Mesothelial cell of epicardium (in vitro differentiated cells): Measurements from ENCODE around the gene SART1. TPM values are rescaled to one million over a fixed set of nuclear protein-coding genes. Genes with fewer than 3 reads are reported as not detected.

ENCODE experiments used
- DNase-seq, 2 experiments: peaks; one replicate each; pipeline ENCODE4 v3.0.0; 2021; ENCODE audit warnings: low spot score in 2 of 2; ENCODE audit not compliant: unreplicated experiment in 2 of 2
- H3K27ac Mint-ChIP-seq: 2 replicates; pipeline ENCODE4 v1.8.0; 2021; ENCODE audit warnings: mixed read lengths
- H3K27me3 Mint-ChIP-seq: 2 replicates; pipeline ENCODE4 v1.8.0; 2021; ENCODE audit warnings: low read depth, mixed read lengths
- H3K36me3 Mint-ChIP-seq: 2 replicates; pipeline ENCODE4 v1.8.0; 2021; ENCODE audit warnings: mixed read lengths
- H3K4me1 Mint-ChIP-seq: 2 replicates; pipeline ENCODE4 v1.8.0; 2021; ENCODE audit warnings: mixed read lengths
- H3K4me3 Mint-ChIP-seq: 2 replicates; pipeline ENCODE4 v1.8.0; 2021; ENCODE audit warnings: mild to moderate bottlenecking, moderate library complexity, mixed read lengths
- H3K9me3 Mint-ChIP-seq: 2 replicates; pipeline ENCODE4 v1.8.0; 2021; ENCODE audit warnings: mixed read lengths
- total RNA-seq: library from RNA; stranded (reverse); gene quantifications from 3 replicates; pipeline ENCODE4 v1.2.1, GENCODE V29; 2021
- TF ChIP-seq, protein P1 (sequence below): fragments of 200-600 bp; sonication (generic); IDR thresholded peaks from one replicate; pipeline ENCODE4 v1.5.0; 2021; ENCODE audit warnings: antibody characterized with exemption; ENCODE audit not compliant: unreplicated experiment

The SART1 gene
- total RNA-seq, 1 donor from 2014 or later: 54.4 TPM

DNA sequence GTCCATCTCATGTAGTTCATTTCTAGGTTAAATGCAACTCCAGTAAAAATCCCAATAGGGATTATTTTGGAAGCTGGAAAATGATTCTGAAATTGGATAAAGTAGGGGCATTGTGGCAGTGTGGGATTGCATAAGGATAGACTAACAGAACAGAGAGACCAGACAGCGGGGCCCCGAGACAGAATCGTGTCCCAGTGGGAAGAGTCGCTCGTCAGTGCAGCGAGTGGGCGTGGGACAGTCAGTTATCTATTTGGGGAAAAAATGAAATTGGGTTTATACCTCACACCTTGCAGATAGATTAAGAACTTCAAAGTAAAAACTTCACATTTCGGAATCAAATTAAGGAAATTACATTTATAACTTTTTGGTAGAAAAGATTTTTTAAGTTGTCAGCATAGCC lies 10.6 kb downstream of the SART1 start:
- H3K4me3 Mint-ChIP-seq: no peak overlapping the region
- H3K27ac Mint-ChIP-seq: no peak overlapping the region
- H3K36me3 Mint-ChIP-seq: peaks cover 38% of the 10 kb centered on the region

DNA sequence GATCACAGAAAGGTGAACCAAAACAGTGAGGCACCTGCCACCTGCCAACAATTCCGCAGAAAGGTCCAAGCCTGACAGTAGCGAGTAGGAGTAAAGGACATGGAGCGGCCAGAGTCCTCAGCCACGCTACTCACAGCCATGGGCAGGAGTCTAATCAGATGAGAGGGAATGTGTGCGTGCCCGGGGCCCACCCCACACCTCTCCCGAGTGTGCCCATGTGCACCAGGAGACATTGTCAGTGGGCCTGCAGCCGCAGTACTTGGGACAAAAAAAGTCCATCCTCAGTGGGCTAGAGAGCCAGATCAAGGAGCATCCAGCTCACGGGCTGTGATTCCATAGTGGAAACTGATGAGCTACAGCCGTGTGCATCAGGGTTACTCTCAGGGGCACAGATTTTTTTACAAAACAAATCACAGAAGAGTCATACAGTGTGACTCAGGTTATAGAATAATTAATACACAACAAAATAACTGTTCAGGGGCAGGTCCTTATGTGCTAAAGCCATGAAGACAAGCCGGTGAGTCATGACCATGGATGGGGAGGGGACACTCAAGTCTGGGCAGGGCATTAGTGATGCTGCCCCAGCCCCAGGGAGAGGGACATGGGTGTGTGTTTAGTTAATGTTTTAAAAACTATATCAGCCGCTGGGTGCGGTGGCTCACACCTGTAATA lies 12.0 kb downstream of the SART1 start:
- TF ChIP-seq, protein P1, sequence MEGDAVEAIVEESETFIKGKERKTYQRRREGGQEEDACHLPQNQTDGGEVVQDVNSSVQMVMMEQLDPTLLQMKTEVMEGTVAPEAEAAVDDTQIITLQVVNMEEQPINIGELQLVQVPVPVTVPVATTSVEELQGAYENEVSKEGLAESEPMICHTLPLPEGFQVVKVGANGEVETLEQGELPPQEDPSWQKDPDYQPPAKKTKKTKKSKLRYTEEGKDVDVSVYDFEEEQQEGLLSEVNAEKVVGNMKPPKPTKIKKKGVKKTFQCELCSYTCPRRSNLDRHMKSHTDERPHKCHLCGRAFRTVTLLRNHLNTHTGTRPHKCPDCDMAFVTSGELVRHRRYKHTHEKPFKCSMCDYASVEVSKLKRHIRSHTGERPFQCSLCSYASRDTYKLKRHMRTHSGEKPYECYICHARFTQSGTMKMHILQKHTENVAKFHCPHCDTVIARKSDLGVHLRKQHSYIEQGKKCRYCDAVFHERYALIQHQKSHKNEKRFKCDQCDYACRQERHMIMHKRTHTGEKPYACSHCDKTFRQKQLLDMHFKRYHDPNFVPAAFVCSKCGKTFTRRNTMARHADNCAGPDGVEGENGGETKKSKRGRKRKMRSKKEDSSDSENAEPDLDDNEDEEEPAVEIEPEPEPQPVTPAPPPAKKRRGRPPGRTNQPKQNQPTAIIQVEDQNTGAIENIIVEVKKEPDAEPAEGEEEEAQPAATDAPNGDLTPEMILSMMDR: no peak
- Mint-ChIP-seq H3K27ac (no peak overlapping the region), H3K9me3 (no peaks in the 10 kb centered on the region), H3K27me3 (no peaks in the 10 kb centered on the region), H3K36me3 (peaks cover 32% of the 10 kb centered on the region), H3K4me3 (no peak overlapping the region), H3K4me1 (no peaks in the 10 kb centered on the region)
- no peak for DNase-seq

More for the DNA sequence above, 10.6 kb downstream of the SART1 start:
- DNase-seq: no peak
- Mint-ChIP-seq H3K9me3 (no peaks in the 10 kb centered on the region), H3K27me3 (no peaks in the 10 kb centered on the region), H3K4me1 (no peaks in the 10 kb centered on the region)
- TF ChIP-seq, protein P1: no peak

DNA sequence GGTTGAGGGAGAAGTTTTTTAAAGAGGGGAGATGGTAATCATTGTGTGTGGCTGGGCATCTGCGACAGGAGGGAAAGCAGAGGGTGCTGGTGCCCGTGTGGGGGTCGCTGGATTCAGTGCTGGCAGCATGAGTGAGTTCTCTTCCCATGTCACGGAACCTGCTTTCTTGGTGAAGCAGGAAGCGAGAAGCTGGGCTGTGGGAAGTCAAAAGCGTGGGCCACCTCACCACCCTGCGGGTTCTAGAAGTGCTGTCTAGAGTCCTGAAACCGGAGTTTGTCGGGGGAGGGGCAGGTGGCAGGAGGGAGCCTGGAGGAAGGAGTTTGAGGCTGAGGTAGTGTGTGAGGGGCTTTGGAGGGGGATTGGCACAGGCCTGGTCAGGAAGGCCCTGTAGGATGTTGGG lies 14.2 kb downstream of the SART1 start:
- Mint-ChIP-seq H3K4me1 (no peaks in the 10 kb centered on the region), H3K4me3 (no peak overlapping the region), H3K9me3 (no peaks in the 10 kb centered on the region), H3K27me3 (no peaks in the 10 kb centered on the region), H3K36me3 (peaks cover 35% of the 10 kb centered on the region), H3K27ac (no peak overlapping the region)
- TF ChIP-seq, protein P1: no peak
- no peak for DNase-seq

DNA sequence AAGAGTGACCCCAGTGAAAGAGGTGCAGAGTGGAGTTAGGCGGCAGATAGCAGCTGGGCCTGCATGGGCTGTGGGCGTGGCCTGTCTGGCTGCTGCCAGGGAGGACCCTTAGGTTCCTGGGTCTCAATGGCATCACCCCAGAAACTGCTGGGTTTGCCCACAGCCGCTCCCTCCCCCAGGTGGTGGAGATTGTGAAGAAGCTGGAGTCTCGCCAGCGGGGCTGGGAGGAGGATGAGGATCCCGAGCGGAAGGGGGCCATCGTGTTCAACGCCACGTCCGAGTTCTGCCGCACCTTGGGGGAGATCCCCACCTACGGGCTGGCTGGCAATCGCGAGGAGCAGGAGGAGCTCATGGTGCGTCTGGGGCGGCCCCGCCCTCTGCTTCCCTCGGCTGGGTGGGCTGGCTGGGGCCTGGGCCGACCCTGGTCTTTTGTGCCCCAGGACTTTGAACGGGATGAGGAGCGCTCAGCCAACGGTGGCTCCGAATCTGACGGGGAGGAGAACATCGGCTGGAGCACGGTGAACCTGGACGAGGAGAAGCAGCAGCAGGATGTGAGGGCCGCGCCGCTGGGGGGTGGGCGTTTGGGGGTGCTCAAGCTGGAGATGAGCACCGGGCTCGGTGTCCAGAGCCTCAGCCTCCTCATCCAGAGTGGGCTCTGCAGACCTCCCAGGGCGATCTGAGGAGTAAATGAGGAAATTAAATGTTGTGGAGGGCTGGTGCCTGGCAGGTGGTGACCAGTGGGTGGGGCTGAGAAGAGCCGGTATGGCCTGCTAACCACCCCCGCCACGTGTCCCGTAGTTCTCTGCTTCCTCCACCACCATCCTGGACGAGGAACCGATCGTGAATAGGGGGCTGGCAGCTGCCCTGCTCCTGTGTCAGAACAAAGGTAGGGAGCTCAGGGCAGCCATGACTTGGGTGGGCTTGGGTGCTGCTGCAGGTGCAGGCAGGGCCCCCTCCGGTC lies 15.0 kb downstream of the SART1 start:
- TF ChIP-seq, protein P1: no peak
- no peak for DNase-seq
- Mint-ChIP-seq H3K4me3 (no peak overlapping the region), H3K27me3 (no peaks in the 10 kb centered on the region), H3K4me1 (no peaks in the 10 kb centered on the region), H3K36me3 (peaks cover 35% of the 10 kb centered on the region), H3K27ac (no peak overlapping the region), H3K9me3 (no peaks in the 10 kb centered on the region)

- Mint-ChIP-seq H3K36me3 (peaks cover 28% of the 10 kb centered on the region), H3K27me3 (no peaks in the 10 kb centered on the region), H3K4me1 (no peaks in the 10 kb centered on the region), H3K4me3 (no peak overlapping the region), H3K9me3 (no peaks in the 10 kb centered on the region), H3K27ac (no peak overlapping the region)
- TF ChIP-seq, protein P1: no peak
- no peak for DNase-seq
Measured at GRCh38 chr11:65977621-65978390, 16.3 kb downstream of the SART1 start.
